Measurements from ENCODE around the gene PRKCB.
A peak's percentile ranks its signal among the peaks of the same experiment; 100 is the strongest.
"Not testable (repeated sequence)": the region's sequence is repeated elsewhere in the genome, so short reads cannot be mapped to it uniquely, and the experiment has no call there.

The PRKCB gene

DNA sequence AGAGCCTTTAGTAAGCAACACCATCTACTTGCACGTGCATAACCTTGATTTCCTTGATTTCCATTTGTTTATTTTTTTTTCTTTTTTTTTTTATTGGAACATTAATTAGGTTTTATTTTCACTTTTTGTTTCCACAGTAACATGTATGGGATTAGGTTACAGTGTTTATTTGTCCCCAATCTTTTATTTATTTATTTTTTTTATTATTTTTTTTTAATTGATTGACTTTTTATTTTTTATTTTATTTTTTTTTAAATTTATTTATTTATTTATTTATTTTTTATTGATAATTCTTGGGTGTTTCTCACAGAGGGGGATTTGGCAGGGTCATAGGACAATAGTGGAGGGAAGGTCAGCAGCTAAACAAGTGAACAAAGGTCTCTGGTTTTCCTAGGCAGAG is 272.3 kb downstream of the PRKCB start:
- not testable (repeated sequence) for DNase-seq

DNA sequence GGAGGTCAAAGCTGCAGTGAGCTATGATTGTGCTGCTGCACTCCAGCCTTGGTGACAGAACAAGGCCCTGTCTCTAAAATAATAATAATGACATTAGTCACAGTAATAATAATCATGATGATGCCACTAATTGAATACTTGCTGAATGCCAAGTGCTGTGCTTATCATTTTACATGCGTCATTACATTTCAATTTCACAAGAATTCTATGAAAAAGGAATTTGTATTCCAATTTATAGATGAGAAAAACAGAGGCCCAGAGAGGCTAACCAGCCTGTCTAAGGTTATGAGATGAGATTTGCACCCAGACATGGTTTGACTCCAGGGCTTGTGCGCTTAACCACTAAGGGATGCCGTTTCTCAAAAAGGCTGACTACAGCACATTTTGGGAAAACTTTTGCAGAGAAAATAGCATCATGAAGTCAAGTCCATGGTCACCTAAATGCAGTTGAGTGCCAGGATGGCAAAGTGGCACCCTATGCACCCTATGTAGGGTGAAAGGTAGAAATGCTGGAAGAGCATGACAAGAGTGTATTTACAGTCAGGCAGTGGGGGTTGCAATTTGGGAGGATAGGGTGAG is 276.0 kb downstream of the PRKCB start:
- no peak for DNase-seq

DNA sequence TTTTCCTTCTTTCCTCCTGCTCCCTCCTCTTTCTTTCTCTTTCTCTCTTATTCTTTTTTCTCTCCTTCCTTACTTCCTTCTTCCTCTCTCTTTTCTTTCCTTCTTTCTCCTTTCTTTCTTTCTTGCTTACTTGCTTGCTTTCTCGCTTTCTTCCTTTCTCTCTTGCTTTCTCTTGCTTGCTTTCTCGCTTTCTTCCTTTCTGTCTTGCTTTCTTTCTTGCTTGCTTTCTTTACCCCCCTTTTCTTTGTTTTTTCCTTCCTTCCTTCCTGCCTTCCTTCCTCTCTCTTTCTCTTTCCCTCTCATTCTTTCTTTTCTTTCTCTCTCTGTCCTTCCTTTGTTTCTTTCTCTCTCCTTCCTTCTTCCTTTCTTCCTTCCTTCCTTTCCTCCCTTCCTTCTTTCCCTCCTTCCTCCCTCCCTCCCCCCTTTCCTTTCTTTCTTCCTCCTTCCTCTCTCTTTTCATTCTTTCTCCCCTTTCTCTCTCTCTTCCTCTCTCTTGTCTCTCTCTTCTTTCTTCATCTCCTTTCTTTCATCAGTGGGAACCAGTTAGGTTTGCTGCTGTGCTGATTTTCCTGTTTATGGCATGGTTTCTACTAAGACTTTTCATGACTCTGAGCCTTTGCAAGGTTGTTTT is 277.4 kb downstream of the PRKCB start:
- DNase-seq, result no peak

DNA sequence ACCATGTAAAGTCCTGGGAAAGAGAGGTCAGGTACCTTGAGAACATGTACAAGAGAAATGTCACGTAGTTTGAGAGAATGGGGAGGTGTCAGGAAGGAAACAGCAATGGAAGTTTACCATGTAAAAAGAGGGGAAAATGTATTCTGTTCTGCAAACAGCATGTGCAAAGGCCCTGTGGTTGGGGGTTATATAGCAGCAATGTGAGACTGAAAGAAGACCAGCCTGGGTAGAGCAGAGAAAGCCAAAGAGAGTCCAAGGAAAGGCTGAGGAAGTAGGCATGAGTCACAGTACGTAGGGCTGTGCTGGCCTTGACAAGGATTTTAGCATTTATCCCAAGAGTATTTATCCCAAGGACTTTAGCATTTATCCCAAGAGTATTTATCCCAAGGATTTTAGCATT is 279.1 kb downstream of the PRKCB start:
- DNase-seq, result no peak

DNA sequence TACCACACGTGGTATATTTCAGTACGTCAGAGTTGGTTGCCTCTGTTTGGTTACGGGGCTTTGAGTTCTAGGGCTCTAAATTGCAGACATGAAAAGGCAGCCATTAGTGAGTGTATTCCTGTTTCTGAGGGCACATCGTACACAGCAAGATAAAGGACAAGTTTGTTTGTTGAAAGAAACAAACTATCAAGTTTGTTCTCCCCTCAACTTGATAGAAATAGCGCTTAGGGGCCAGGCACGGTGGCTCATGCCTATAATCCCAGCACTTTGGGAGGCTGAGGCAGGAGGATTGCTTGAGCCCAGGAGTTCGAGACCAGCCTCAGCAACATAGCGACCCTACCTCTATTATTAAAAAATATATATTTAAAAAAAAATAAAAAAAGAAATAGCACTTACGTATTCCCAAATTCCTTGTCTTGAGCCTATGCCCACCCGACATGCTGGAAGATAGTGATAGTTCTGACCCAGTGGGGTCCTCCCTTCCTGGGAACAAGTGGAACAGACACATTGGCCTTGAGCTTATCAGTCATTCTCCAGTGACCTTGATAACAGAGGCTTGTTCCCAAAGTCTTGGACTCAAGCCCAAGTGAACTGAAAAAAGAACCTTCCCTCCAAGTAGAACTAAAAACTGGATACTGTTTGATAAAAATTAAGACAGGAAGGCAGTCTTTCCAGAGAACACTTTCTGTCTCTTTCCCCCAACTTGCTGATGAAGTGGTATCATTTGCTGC is 280.4 kb downstream of the PRKCB start:
- no peak for DNase-seq

DNA sequence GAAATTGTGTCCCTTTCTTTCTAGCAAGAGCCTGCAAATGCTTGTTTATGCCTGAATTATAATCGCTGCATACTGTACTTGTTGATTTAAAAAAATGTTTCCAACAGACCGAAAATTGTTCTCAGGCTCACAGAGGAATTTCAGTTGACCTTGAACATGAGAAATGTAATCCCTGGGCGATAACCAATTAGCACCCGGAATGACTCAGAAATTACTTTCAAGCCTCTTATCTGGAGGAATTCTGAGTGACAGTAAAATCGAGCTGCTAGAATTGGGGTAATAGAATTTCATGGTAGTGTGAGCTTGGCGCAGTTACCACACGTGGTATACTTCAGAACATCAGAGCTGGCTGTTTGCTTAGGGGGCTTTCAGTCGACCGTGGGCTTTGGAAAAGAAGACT is 281.2 kb downstream of the PRKCB start:
- DNase-seq, result peak; percentile 26

DNA sequence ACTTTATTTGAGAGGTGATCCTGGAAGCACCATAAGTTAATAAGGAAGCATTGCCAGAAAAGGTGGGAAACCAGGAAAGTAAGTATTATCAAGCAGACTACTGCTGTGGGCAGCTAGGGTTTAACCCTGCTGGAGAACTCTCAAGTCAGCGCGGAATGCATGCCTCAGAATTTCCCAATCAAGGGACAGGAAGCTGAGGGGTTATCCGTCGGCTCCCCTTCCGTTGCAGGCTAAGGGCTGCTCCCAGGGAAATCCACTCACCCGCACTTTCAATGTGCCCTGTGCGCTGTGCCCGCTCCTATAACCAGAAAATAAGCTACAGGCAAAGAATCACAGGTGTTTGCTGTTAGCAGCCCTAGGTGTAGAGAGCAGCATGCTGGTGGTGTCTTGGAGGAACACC is 281.9 kb downstream of the PRKCB start:
- DNase-seq, result no peak

DNA sequence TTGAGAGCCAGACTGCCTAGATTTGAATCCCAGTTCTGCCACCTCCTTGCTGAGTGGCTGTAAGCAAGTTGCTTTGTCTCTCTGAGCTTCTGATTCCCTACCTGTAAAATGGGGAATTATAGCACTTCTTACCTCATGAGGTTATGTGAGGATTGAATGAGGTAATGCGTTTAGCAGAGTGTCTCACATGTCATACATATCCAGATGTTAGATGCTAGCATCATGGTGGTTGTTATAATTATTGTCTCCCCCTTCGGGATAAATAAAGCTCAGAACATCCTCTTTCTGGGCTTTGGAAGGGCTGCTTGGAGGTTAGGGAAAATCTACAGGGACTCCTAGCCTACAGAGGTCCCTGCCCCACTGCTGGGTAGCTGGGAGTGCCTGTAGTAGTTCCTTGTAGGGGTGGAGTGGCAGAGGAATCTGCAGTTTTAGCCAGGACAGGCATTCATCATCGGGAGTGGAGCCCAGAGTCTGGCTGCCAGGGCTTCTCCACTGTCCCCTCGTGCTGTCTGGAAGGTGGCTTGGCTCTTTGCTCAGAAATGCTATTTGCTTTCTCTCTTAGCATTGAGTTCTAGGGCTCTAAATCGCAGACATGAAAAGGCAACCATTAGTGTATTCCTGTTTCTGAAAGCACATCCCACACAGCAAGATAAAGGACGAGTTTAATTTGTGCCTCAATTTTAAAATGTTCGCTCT is 282.5 kb downstream of the PRKCB start:
- no peak for DNase-seq

DNA sequence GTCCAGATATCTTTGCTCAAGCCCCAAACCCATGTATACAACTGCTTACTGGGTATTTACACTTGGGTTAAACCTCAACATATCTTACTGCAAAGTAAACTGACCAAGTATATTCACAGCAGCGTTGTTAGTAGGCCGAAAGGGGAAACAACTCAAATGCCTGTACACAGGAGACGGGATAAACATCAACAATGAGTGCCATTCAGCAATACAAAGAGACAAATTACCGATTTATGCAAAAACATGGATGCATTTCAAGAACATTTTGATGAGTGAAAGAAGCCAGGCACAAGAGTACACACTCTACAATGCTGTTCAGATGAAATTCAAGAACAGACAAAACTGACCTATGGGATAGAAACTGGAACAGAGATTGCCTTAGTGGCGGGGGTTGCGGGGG is 284.0 kb downstream of the PRKCB start:
- no peak for DNase-seq

DNA sequence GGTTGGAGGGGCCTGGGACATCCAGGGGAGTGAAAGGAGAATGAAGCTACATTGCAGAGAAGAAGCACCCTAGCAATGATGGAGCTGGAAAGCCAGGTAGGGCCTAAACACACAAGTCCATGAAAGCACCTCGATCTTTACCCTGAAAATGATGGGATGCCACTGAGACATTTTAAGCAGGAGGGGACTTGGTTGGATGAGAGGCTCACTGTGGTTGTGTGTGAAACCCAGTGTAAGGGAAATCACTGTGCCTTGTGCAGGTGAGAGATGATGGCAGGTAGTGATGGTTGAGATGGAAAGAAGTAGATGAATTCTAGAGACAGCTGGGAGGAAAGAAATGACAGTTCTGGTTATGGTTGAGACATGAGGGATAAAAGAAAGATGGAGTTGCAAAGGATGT is 287.5 kb downstream of the PRKCB start:
- no peak for DNase-seq

DNA sequence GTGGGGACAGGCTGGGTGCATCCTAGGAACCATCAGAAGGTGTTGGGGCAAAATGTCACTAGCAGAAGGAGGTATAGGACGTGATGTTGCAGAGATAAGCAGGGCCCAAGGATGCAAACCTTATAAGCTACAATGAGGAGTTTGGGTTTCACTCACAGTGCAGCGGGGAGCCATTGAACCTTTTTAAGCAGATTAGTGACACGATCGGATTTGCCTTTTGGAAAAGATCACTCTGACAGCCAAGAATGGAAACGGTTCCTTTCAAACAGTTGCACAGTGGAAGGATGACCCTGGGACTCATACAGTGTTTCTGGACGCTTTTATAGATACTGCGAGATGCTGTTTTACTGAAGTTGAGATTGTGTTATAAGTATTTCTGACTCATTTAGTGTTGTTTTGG is 288.5 kb downstream of the PRKCB start:
- peak; percentile 79 for DNase-seq

DNA sequence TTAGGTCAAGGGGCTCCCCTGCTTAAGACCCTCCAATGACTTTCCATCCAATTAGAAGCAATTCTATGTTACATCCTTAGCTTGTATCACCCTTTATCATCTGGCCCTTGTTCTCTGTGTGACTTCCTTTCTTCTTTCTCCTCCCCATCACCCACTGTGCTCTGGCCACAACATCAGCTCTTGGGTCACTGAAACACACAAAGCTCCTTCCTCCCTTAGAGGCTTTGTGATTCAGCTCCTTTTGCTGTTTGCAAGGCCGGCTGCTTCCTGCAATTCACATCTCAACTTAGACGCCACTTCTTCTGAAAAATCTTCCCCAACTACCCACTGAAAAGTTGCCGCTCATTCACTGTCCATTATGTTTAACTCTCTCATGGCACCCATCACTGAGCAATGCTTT is 289.4 kb downstream of the PRKCB start:
- peak; percentile 53 for DNase-seq

DNA sequence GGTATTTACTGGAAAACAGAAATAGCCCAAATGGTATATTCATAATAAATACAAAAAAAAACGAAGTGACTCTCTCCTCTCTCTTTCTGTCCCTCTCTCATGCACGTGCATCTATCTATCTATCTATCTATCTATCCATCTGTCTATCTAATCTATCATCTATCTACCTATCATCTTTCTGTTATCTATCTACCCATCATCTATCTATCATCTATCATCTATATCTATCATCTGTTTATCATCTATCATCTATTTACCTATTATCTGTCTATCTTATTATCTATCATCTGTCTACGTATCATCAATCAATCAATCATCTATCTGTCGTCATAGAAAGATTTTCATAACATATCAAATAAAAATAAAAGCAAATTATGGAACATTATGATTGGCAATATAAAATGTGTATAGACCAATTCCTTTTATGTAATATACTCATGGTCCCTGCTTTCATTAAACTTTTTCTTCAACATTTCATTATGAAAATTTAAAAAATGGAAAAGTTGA is 293.7 kb downstream of the PRKCB start:
- no peak for DNase-seq

DNA sequence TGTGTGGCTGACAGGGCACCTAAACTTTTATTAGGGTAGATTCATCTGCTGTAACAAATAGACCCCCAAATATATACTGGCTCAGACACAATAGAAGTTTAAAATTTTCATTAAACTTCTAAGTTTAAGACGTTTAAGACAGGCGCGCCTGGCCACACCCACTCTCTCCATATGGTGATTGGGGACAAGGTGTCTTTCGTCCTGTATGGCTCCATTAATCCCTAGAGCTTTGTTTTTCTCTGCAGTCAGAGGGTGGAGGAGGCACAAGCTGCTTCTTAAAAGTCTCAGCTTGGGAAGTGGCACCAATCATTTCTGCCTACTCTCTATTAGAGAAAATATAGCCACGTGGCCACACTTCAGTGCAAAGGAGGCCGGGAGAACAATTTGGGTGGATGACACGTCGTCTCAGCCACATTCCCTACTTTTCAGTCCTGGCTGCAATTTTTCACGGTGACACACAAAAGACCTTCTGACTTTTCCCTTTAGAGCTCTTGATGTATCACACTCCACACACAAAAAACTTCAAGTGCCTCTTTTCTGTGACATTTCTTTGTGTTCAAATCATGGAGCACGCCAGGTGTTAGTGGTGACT is 294.8 kb downstream of the PRKCB start:
- peak; percentile 72 for DNase-seq

DNA sequence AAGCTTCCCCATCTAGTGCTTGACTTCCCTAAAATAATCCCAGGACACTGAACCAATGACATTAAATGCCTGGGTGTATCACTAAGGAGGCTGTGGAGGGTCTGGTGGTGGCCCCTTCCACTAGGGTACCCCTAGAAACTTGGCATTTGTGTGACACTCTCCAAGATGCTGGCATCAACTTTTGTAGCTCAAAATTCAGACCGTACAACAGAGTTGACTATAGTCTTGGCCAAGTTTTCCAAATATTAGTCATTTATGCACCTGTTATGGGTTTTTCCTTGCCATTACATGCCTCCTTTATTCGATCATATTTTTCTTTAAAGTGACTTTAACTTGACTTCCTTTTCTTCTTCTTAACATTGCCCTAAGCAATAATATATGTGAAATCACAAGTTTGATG is 295.5 kb downstream of the PRKCB start:
- DNase-seq, result no peak

DNA sequence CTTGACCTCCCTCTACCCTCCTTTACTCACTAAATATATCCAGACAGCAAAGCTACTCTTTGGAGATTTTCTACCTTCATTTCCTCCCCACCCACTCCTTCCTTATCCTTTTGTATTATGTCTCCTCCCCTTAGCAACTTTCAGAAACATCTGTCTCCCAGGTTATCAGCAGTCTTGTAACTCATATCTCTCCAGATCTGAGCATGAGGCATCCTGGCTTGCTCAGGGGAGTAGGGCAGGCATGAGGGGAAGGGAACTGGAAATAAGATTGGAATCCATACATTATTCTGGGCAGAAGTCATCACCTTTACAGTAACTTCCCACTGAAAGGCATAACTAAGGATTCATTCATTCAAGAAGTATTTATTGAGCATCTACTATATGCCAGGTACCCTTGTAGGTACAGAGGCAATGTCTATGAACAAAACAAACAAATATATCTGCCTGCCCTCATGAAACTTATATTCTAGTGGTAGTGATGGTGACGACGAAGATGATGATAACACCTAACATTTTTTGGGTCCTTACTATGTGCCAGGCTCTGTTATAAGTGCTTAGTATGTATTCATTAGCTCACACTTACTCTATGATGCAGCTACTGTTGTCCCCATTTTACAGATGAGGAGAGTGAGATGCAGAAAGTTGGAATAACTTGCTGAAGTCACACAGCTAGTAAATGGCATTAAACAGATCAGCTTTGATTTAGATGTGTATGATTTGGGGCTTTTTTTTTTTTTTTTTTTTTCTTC is 296.4 kb downstream of the PRKCB start:
- no peak for DNase-seq

DNA sequence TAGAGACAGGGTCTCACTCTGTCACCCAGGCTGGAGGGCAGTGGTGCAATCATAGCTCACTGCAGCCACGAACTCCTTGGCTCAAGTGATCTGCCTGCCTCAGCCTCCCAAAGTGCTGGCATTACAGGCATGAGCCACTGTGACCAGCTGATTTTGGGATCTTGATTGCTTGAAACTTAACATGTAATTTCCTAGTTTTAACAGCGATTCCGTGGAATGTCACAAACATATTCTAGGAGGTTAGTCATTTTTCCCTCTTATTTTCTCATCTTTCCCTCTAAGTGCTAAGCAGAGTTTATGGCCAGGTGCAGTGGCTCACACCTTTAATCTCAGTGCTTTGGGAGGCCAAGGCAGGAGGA is 297.0 kb downstream of the PRKCB start:
- no peak for DNase-seq

DNA sequence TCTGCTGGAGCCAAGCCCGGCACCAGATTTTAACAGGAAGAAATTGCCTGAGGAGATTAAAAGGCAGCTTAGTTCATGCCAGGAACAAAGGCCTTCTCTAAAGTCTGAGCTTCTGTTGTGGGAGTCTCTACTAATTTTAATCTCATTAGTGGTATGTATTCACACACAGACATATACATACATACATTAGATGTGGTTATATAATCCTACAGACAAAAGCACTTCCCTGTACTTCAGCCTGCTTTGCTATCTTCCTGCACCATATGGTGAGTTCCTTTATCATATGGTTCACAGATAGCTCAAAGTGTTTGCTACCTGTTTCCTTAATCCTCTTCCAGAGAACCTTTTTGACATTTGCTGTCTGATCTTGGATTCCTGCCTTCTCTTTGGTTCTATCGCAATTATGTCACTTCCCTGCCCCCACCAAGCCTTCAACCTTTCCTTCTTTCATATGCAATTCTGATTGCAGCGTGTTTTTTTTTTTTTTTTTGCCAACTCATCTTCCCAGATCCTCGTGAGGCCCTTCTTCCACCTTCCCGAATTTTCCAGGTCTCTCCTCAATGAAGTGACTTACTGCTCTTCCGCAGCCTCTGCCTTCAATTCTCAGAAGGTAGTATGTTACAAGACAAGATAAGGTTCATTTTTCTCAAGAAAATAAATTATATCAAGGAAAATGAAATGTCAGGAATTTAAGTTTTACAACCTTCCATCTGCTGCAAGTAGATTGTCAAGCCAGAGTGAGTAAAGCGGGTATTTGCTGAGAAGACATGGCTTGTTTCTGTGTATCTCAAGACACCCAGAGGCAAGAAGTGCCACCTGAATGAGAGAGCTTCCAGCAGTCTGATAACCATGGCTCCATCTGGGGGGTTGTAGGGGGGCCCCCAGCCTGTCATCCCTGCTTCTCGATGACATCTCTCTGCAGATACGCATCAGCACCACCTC is 300.1 kb downstream of the PRKCB start:
- DNase-seq, result peak; percentile 97

DNA sequence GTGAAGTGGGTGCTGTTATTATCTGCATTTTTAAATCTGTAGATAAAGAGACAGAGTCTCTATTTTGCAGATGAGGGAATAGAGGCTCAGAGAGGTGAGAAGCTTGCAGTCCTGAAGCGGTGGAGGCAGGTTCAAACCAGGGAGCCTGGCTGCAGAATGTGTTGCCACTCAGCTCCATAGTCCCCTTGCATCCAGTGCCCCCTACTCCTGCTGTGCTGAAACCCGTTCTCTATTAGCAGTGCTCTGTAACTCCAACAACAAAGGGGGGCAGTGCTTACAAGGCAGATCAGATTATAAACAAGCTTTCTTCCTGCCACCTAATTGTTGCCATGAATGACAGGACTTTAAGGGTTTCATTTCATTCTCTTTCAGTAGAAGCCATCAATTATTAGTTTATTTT is 302.2 kb downstream of the PRKCB start:
- peak; percentile 12 for DNase-seq

DNA sequence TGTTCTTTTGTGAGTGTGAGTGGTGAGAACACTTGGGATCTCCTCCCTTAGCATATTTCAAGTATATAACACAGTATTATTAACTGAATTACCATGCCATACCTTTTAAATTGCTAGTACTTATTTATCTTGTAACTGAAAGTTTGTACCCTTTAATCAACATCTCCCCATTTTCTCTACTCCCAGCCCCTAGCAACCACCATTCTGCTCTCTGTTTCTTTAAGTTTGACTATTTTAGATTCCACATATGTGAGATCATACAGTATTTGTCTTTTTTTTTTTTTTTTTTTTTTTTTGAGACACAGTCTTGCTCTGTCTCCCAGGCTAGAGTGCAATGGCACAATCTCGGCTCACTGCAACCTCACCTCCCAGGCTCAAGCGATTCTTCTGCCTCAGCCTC is 302.8 kb downstream of the PRKCB start:
- no peak for DNase-seq

DNA sequence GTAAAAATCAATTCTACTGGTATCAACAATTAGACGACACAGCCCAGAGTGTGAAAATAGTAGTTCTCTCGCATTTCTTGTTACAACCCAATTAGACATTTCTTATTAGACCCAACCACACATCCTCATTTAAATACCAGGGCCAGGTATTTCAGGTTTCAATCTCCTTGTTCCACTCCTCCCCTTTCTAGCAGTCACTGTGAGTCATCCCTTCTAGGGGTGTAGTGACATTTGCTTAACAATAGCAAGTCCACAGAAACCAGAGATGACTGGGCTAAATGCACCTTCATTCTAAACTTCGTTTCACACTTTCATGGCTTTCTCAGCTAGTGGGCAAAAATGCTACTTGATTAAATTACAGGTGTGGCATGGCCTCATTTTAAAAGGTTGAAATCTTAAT is 303.5 kb downstream of the PRKCB start:
- DNase-seq, result no peak

DNA sequence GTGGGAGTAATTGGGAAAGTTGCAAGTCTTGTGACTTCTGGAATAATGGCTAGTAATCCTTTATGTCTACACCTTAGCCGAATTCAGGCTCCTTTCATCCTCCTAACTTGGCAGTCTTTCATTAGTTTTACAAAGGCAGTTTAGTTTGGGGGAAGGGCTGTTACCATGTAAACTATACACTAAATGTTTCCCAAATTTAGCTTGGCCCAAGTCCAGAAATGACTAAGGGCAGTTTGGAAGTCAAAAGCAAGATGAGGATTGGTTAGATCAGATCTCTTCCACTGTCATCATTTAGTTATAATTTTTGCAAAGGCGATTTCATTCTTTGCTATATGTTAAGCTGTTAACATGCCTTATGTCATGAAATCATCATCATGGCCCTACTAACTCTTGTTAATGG is 304.9 kb downstream of the PRKCB start:
- no peak for DNase-seq
